Measurements from ENCODE around the gene CCR6.
"Not testable (repeated sequence)": the region's sequence is repeated elsewhere in the genome, so short reads cannot be mapped to it uniquely, and the experiment has no call there.

CCR6 gene

DNA sequence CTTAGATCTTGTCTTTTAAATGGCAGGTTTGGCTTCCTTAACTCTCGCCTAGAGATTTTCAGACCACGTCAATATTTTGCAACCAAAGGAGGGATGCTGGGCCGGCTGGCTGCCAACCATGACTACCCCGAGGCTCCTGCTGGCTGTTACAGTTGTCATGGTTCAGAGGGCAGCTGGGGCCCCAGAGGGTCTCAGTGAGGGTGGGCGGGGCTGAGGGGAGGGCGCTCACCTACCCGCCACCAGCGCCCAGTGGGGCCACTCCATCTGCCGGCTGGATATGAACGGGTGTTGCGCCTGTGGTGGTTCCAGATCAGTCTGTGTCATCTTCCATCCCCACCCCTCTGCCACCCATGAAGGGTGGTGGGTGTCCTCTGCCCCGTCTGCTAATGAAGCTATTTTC, 22.6 kb downstream of the CCR6 start:
- DNase-seq = no peak

DNA sequence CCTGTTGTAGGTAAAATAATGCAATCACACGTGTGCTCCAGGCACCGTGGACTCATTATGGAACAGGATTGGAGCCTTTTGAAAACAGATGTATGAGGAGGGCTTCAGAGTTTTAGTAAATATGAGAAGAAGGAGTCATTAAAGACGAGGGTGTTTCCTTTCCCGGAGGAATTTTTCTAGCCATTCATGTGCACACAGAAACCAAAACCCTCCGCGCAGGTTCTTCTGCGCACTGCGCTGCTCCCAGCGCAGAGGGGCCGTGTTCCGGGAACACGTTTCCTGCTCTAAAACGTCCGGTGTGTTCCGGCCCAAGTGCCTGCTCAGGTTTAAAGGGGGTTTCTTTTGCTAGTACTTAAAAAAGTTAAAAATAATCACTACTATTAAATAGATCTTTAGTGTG, 23.2 kb downstream of the CCR6 start:
- DNase-seq = no peak

DNA sequence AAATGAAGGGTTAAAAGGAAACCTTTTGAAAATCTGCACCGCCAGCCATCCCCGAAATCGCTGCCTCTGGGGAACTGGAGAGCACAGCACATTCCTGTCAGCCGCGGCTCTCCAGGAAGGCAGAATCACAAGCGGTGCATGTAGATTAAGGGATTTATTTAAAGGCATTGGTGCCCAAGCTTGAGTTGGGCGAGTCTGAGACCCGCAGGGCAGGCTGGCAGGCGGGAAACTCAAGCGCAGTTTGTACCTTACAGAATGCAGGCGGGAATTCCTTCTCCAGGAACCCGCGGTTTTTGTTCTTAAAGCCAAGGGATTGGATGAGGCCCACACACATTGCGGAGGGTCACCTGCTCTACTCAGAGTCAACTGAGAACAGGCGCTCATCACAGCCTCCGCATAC, 24.1 kb downstream of the CCR6 start:
- no peak for DNase-seq

DNA sequence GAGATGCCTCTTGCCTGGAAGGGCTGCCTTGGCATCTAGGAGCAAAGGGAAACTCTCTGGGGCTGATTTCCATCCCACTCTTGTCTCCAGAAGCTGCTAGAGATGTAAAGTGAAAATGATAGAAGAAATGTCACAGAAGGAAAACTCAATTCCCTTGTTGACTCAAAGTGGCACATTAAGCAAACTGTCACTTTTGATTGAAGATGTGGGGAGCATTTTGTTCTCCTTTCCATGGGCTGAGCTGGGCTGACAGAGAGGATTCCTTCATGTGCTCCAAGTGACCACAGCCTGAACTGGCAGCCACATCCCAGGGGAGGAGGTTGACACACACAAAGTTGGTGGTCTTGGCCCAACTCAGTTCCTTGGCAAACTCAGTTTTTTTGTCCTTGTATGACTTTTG, 25.1 kb downstream of the CCR6 start:
- no peak for DNase-seq

DNA sequence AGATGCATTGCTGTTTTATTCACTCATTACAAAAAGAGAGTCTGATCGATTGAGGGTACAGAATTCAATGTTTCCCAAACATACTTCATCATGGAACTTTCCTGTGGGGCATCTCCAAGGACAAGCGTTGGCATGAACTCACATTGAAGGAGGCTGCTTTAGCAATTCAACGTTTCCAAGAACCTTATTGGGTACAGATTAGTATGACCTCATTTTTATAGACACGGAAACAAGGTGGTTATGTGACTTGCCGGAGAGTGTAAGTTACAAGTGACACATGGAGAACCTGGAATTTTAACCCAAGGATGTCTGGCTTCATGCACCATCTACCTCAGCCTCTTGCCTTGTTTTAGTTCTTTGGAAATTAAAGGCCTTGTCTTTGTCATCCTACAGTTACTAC, 26.1 kb downstream of the CCR6 start:
- no peak for DNase-seq

DNA sequence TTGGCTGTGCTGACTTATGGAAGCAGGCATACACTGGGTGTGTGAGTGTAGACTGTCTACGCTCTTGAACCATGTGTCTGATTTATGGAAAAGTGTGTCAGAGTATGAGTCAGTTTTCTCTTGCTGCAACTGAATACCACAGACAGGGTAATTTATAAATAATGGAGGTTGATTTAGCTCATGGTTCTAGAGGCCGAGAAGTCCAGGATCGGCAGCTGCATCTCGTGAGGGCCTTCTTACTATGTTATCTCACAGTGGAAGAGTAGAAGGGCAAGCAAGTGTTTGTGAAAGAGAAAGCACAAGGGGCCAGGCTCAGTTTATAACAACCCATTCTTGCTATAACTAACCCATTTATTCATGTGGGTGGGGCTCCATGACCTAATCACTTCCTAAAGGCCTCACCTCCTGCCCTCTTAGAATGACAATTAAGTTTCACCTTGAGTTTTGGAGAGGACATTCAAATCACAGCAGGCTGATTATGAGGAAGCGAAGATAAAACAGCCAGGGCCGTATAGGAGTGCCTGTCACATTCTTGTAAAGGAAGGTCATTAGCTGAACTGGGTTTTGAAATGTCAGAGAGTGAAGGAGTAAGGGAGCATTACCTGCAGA, 28.1 kb downstream of the CCR6 start:
- DNase-seq = peak; percentile 35 to 46

DNA sequence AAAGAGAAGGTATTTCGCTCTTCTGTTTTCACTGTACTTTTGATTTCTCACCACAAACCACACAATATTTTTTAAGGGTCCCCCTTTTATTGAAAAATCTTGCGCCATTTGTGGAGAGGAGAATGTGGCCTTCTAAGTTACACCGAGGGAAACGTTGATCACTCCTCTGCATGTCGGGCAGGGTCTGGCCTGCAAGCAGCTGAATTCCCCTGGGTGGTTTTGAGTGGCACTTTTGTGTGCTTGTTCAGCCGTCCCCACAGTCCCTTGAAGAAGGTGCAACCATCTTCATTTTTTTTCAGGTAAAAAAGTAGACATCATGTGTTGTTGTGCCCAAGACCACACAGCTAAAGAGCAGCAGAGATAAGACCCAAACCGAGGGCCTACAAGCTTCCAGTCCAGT, 28.8 kb downstream of the CCR6 start:
- no peak for DNase-seq

DNA sequence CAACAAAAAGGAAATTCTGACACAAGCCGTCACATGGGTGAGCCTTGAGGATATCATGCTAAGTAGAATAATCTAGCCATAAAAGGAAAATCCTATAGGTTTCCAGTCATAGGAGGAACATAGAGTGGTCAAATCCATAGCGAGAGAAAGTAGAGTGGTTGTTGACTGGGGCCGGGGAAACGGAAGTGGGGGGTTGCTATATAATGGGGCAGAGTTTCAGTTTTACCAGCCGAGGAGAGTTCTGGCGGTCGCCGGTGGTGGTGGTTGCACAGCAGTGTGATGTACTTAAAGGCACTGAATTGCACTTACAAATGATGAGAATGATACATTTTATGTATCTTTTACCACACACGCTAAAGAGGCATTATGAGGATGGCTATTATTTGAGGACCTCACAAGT, 30.0 kb downstream of the CCR6 start:
- DNase-seq = peak in 1 of 2 experiments; percentile 39

DNA sequence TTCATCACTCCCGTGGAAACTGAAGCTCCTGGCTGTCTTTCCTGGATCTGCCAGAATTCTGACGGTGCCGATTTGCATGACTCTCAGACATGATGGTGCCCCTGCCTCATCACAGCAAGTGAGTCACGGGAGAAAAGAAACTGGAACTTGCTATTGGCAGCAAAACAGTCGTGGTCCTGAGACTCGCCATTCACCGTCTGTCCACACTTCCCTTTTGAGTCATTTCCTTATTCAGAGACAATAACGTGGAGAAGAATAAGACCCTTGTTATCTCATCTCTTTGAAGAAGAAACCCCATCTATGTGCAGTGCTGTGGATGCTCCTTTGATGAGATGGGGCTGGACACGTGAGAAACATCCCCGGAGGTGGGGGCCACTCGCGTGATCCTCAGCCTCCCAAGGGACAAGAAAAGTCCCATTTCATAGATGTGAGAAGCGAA, 30.6 kb downstream of the CCR6 start:
- DNase-seq = no peak

DNA sequence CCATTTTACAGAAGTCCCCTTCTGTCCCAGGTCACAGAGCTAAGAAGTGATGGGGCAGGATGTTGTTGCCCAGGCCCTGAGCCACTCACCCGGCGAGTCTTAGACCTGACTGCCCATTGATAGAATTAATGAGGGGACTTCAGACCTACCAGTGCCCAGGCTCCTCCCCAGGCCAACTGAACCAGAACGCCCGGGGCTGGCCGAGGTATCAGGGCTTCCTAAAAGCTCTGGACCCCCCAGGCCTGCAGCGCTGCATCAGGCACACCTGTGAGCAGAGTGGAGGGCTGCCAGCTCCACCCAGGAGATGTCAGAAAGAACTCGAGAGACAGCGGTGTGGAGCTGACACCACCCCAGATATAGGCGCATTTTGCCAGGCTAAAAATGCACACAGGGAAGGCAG, 31.4 kb downstream of the CCR6 start:
- DNase-seq = no peak

DNA sequence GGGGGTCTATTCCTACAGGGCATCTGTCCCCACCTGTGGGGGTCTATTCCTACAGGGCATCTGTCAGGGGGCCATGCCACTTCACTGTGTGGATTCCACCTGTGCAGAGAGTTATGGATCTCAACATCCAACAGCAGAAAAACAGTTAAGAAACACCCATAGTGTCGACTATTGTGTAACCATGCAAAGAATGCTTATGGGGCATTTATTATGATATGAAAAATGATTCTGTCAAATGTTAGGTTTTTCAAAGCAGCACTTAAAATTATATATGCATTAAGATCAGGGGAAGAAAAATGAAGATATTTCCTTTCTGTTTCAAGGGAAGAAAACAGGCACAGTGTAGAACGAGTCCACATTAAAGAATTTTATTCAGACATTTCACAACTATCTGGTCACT, 32.0 kb downstream of the CCR6 start:
- no peak for DNase-seq

DNA sequence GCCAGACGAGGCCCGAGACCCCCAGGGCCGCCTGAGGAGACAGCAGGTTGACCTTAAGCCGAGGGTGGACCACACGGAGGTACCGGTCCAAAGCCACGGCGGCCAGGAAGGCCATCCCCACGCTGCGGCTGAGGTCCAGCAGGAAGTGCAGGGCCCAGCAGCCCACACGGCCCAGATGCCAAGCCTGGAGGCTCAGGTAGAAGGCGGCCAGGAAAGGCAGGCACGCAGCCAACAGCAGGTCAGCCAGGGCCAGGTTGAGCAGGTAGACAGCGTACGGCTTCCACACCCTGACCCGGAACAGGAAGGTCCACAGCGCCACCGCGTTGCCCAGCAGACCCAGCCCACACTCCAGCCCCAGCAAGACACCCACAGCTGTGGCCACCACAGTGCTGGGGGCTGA, 34.5 kb downstream of the CCR6 start:
- DNase-seq = no peak

DNA sequence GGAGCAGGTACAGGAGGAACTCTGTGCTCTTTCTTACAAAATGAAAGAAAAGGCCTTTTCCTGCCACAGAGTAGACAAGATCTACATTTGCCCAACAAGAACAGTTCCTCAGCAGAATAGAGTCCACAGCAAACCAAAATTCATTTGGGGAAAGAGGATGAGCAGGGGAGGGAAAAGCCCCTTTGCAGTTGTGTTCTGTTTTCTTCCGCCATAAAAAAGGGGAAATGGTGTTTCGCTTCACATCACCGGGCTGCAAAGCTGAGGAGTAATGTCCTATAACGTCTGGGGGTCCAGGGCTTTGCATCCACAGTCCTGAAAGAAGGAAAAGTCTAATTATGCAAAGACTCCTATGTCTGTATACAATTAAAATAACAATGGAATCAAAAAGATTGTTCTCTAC, 35.0 kb downstream of the CCR6 start, which contains the start of gene GPR31:
TSS of gene GPR31 (minus strand) at position 118 of the 400 bp plus-strand sequence. CDS start 149 bp downstream, outside the sequence.
- DNase-seq = no peak

DNA sequence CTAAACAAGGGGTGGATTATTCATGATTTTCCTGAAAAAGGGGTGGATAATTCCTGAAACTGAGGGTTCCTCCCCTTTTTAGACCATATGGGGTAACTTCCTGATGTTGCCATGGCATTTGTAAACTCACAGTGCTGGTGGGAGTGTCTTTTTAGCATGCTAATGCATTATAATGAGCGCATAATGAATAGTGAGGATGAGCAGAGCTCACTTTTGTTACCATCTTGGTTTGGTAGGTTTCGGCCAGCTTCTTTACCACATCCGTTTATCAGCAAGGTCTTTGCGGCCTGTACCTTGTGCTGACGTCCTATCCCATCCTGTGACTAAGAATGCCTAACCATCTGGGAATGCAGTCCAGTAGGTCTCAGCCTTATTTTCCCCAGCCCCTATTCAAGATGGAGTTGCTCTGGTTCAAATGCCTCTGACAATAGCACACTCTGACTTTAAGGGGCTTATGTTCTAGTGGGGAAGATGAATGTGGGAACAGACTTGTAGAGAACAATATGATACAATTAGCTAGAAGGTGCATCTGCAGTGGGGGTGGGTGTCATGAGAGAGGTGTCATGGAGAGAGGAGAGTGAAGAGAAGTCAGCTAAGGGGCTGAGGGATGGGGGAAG, 39.1 kb downstream of the CCR6 start:
- DNase-seq = no peak

DNA sequence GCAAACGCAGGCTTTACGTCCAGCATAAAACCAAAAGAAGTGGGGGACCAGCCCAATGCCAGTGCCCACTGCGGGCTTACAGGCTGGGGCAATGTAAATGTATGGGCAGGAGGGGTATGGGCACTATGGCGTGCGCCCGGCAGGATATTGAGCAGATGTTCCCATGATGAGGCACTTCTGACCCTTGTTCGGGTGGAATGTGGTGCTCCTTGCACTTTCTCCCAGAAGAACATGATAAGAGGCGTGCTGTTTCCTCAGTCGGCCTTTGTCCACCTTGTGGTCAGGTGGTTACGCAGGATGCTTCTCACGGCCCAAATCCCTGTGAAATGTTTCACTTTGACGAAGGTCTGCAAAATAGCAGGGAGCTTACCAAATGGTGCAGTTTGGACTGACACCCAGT, 39.7 kb downstream of the CCR6 start:
- DNase-seq = no peak

DNA sequence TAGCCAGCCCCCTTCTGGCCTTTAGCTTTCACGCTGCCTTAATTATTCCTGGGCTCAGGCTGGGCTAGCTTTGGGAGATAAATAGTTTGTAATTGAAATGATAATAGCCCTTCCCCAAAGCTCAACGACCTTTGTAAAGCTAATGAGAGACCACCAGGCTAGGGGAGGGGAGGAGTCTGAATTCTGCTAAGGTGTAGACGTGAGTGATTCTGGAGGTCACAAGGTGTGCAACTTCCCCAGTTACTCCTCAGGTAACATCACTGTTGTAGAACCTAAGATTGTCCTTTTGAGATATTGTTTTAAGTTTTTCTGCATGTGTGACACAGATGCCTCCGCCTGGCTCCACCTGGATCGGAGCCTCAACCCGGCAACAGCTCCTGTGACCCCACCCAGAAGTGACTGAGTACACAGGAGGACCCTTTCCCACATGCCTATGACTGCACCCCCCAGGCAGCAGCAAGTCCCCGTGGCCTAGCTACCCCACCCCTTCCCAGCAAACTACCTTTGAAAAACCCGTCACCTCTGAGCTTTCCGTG, 40.6 kb downstream of the CCR6 start:
- no peak for DNase-seq

DNA sequence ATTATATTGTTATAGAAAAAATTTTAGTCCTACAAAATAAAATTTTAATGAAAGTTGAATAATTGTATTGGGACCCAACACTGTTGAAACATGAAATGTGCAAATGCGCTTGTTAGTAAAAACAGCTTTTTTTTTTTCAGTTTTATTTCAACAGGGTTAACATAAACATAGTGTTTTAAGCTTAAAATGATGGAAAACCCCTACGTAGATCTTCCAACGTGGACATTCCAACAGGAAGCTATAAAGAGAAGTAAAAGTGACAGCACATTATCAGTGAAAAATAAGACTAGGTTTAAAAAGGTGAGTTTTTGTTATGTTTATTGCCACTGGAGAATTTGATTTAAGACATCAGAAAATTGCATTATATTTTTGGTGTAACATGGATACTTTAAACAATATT, 41.4 kb downstream of the CCR6 start:
- DNase-seq = no peak

DNA sequence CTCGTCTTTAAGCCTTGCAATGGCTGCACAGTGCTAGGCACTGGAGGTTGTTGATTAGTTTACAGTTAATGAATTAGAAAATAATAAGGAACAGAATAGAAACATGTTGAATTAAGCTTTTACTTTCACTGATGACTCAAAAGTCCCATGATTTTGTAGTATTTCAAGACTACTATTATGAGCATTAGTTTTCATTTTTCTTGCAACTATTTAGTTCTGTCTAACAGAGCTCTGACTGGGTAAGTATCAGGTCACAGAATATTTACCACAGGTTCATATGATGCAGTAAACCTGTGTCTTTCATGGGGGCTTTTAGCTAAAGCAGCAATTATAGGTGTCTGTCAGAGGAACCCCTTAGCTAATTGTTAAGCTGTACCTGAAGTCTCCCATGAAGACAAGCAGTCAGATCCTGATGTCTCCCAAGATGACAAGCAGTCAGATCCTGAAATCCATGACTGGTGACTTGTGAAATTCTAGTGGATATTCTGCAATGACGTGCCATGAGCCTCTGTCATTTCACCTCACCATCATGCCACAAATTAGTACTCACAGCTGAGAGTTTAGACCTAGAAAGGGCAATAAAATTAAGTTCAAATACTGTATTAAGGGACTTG, 43.1 kb downstream of the CCR6 start:
- no peak for DNase-seq

DNA sequence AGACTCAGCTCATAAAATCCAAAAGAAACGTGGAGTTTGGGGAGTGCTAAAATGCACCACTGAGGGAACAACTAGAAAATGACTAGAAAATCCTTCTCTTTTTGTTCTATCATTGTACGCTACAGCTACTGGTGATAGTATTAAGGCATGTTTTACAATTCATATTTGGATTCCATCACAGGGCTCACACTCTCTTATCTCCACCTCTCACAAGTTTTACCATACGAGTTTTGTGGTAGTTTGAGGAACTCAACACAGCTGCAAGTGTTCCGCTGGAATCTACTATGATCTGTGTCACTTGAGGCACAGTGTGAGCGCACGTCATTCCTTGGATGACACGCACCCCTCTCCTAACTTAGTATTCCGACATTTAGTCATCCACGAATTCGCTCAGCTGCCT, 44.8 kb downstream of the CCR6 start:
- DNase-seq = not testable (repeated sequence)

DNA sequence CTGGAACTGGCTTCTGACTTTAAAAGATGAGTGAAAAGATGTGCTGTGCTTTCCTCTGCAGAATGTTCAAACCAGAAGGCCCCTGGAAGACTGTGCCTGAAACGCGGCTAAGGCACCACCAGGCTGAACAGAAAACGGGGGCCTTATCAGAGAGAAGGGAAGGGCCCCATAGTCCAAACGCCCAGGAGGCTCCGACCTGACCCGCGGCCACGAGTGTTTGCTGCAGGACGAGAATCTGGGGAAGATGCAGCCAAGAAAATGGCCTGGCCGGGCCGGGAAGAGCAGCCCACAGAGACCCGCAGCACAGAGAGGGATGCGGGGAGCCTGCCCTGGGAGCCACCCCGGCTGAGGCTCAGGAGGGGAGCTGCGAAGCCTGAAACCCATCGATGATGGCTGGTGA, 45.4 kb downstream of the CCR6 start:
- DNase-seq = not testable (repeated sequence)

DNA sequence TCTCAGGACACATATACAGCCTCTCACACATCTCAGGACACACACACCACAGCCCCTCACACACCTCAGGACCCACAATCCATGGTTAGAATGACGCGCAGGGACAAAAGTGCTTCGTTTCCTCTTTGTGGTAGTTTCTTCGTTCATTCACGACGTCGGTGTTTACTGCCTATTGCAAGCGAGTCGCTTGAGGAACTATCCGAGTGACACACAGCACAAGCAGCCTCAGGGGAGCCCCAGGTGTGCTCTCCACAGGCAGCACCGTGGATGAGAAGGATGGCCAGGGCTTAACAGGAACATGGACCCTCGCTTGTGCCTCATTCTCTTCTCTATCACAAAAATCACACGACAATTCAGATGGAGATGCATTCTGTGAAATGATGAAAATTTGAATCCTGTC, 47.0 kb downstream of the CCR6 start:
- not testable (repeated sequence) for DNase-seq

DNA sequence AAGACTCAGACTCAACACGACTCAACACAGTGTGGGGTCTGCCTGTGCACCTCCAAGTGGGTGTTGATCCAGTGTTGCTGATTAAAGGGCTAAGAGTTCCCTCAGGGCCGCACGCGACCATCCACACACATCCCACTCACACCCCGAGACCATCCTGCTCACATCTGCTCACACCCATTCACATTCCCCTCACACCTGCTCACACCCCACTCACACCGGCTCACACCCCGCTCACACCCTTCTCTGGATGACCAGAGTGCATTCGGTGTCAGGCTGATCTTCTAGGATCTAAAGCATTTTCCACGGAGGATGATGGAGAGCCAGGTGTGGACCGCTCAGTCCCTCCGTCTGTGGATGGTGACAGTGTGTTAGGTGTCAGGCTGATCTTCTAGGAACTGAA, 48.4 kb downstream of the CCR6 start:
- DNase-seq = not testable (repeated sequence)

DNA sequence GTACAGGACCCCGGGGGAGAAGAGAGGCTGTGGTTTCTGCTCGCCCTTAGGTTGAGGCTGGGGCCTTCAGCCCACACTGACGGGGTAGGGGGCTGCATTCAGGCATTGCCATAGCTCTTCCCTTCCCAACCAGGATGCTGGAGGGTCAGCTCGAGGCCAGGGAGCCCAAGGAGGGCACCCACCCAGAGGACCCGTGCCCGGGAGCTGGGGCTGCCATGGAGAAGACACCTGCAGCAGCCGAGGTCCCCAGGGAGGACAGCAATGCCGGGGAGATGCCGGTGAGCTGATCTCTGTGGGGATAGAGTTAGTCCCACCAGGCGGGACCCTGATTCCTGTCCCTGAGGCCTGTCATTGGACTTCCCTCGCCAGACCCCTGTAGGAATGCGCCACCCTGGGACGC, 49.1 kb downstream of the CCR6 start:
- DNase-seq = not testable (repeated sequence)

DNA sequence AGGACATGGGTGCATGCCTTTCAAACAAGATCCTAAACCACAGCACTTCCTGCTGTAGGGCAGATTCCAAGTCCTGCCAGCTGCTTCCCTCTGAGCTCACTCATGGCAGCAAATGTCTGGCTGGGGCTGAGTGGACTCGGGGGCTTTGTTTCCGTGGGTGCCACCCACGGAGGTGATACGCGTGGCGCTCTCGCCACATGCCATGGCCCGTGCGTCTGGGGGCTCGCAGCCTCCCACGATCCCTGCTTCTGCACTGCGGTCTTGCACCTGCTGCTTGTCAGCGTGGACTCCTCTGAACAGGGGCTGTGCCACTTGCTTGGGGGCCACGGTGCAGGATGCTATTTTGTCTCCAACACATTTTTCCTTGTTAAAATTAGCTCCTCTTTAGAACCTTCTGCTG, 54.4 kb downstream of the CCR6 start:
- DNase-seq = not testable (repeated sequence)

All from activated T-cell treated with anti-CD3 and anti-CD28 coated beads, Interleukin-2, amount 50 U/mL, for 48 hours (primary cell).